ENCODE data around the gene KCP. TPM values are rescaled to one million over a fixed set of nuclear protein-coding genes. Genes with fewer than 3 reads are reported as not detected.

Gene KCP
- total RNA-seq, 1 donor from 2014 or later: 1.5 TPM

DNA sequence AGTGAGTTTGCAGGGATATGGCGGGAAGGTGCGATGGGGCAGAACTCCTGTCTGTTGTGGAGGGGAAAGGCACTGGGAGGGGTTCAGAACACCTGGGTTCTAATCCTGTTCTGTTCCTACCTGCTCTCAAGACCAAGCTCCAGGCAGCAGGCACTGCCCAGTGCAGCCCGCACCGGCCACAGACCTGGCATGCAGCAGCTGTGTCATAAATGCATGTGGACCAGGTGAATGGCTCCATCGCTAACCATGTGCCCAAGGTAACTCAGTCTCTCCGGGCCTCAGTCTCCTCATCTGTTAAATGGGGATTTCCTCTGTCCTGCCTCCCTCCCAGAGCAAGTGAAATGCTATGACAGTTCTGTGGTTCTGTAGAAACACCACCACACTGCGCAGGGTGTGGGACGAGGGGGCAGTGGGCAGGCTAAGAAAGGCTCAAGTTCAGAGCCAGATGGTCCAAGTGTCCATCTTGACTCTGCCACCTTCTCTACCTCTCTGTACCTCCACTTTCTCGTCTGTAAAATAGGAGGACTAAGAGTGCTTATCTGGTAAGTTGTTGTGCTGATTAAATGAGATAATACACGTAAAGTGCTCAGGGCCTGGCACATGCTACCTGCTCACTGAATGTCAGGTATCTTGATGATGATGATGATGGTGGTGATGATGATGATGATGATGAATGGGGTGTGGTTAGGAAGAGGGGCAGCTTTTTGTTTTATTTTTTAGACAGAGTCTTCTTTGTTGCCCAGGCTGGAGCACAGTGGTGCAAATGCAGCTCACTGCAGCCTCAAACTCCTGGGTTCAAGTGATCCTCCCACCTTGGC lies 24.9 kb downstream of the KCP start:
- H3K36me3 Mint-ChIP-seq (ENCODE audit: low read depth): no peaks in the 10 kb centered on the region
- H3K4me1 Mint-ChIP-seq (ENCODE audit: low read depth): peaks cover 2% of the 10 kb centered on the region
- no peak overlapping the region for H3K4me3 Mint-ChIP-seq (ENCODE audit: unreplicated experiment)
- no peak for DNase-seq (ENCODE audit: low spot score)
- TF ChIP-seq, protein P1, sequence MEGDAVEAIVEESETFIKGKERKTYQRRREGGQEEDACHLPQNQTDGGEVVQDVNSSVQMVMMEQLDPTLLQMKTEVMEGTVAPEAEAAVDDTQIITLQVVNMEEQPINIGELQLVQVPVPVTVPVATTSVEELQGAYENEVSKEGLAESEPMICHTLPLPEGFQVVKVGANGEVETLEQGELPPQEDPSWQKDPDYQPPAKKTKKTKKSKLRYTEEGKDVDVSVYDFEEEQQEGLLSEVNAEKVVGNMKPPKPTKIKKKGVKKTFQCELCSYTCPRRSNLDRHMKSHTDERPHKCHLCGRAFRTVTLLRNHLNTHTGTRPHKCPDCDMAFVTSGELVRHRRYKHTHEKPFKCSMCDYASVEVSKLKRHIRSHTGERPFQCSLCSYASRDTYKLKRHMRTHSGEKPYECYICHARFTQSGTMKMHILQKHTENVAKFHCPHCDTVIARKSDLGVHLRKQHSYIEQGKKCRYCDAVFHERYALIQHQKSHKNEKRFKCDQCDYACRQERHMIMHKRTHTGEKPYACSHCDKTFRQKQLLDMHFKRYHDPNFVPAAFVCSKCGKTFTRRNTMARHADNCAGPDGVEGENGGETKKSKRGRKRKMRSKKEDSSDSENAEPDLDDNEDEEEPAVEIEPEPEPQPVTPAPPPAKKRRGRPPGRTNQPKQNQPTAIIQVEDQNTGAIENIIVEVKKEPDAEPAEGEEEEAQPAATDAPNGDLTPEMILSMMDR (IDR thresholded peaks at IDR 0.05): no peak
- H3K9me3 Mint-ChIP-seq (ENCODE audit: low read depth): no peaks in the 10 kb centered on the region
- peaks cover 3% of the 10 kb centered on the region for H3K27me3 Mint-ChIP-seq (ENCODE audit: low read depth)
- no peak overlapping the region for H3K27ac Mint-ChIP-seq (ENCODE audit: unreplicated experiment)

DNA sequence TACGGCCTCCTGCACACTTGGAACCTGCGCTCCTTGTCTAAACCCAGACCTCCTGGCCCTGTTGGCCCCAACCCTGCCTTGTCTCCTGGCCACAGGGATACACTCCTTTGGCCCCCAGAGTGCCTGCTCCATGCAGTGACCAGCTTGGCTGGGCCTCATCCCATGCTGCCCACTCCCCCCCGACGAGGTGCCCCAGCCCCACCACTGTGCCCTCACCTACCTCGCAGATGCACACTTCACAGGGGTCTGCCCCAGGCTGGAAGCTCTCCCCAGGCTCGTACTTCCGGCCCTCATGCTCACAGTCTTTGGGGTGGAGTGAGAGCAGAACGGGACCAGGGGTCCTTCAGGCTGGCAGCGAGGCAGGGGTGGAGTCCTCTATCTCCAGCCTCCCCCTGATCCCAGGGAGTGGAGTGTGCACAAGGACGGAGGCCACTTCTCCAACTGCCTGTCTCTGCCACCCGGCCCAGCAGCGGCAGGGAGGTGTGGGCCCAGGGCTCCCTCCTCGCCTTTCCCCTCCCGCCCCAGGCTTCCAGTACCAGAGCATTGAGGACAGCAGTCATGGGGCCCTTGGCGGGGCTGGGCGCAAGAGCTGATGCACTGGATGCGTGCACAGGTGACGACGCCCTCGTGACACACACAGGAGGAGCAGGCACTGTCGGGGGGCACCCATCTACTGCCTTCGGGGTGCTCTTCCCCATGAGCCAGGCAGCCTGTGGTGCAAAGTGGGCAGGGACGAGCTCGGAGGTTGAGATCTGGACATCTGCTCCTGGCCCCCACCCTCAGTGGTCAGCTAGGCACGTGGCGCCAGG lies 25.7 kb downstream of the KCP start:
- no peaks in the 10 kb centered on the region for H3K9me3 Mint-ChIP-seq (ENCODE audit: low read depth)
- peak; percentile 86 for DNase-seq (ENCODE audit: low spot score)
- TF ChIP-seq, protein P1 (IDR thresholded peaks at IDR 0.05): no peak
- H3K27me3 Mint-ChIP-seq (ENCODE audit: low read depth): peaks cover 2% of the 10 kb centered on the region
- H3K4me1 Mint-ChIP-seq (ENCODE audit: low read depth): peaks cover 2% of the 10 kb centered on the region
- H3K36me3 Mint-ChIP-seq (ENCODE audit: low read depth): no peaks in the 10 kb centered on the region
- no peak overlapping the region for H3K4me3 Mint-ChIP-seq (ENCODE audit: unreplicated experiment)
- H3K27ac Mint-ChIP-seq (ENCODE audit: unreplicated experiment): no peak overlapping the region

DNA sequence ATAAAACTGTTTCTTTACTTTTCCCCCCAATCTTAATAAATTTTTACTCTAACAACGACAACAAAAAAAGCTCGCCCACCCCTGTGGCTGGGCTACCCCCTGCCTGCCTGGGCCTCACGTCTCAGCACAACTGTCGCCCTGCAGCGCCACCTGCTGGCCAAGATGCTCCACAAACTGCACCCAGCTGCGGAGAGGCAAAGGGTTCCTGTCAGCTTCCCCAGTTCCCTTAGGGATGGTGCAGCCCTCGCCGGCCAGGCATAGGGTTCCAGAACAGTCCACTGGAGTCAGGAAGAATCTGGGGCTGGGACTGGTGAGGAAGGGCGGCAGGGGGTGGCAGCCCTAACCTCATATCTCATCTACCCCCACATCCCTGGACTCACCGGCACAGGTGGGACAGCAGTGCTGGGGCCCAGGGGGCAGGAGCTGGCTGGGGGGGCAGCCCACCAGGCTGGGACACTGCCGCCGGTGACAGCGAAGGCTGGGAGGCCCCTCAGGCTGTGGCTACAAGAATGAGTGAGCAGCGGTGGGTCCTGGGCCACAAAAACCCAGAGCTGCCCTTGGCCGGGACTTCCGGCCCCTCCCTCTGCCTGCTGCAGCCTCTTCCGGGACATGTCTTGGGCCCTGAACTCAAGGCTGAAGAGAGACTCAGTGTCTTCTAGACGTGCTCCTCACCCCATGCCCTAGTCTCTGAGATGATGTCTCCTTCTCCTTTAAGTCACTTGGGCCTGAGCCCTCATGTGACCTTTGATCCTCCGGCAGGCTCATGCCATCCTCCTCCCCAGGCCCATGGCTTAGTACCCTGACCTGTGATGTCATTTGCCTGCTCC lies 26.7 kb downstream of the KCP start:
- Mint-ChIP-seq H3K4me1 (ENCODE audit: low read depth) (peaks cover 2% of the 10 kb centered on the region), H3K27ac (ENCODE audit: unreplicated experiment) (no peak overlapping the region), H3K9me3 (ENCODE audit: low read depth) (no peaks in the 10 kb centered on the region), H3K27me3 (ENCODE audit: low read depth) (peaks cover 2% of the 10 kb centered on the region), H3K36me3 (ENCODE audit: low read depth) (no peaks in the 10 kb centered on the region), H3K4me3 (ENCODE audit: unreplicated experiment) (no peak overlapping the region)
- TF ChIP-seq, protein P1 (IDR thresholded peaks at IDR 0.05): peak; percentile 99
- DNase-seq (ENCODE audit: low spot score): peak; percentile 91

DNA sequence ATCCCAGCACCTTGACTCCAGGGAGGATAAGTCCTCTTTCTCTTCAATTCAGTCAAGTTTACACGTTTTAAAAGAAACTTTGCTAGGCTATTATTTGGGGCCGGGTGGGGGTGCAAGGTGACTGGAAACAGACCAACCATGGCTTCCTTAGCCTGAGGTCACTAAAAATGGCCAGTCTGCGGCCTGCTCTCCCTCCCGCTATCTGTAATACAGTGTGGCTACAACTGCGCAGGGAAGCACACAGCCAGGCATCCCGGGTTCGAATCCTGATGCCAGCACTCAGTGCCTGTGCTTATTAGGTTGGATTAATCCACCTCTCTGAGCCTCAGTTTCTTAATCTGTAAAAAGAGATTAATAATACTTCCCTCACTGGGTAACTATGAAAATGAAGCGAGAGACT lies 28.4 kb downstream of the KCP start:
- TF ChIP-seq, protein P1 (IDR thresholded peaks at IDR 0.05): no peak
- no peak overlapping the region for H3K27ac Mint-ChIP-seq (ENCODE audit: unreplicated experiment)
- H3K4me1 Mint-ChIP-seq (ENCODE audit: low read depth): peaks cover 2% of the 10 kb centered on the region
- H3K27me3 Mint-ChIP-seq (ENCODE audit: low read depth): peaks cover 2% of the 10 kb centered on the region
- H3K9me3 Mint-ChIP-seq (ENCODE audit: low read depth): no peaks in the 10 kb centered on the region
- H3K4me3 Mint-ChIP-seq (ENCODE audit: unreplicated experiment): no peak overlapping the region
- H3K36me3 Mint-ChIP-seq (ENCODE audit: low read depth): no peaks in the 10 kb centered on the region
- peak; percentile 17 for DNase-seq (ENCODE audit: low spot score)

Measured in chondrocyte (in vitro differentiated cells).